Left lung (tissue), 10 donors: ENCODE data around the gene REC8. TPM values are rescaled to one million over a fixed set of nuclear protein-coding genes. Genes with fewer than 3 reads are reported as not detected.

Source experiments
- ATAC-seq: fragments of 200-7000 bp; cut with Tn5 transposase; one replicate; pipeline ENCODE4 v1.9.1; 2020; ENCODE audit warnings: moderate library complexity
- DNase-seq, 4 donors: peaks; one replicate each; pipeline ENCODE4 v3.0.0-alpha.2; 2013 to 2020
- H3K27ac ChIP-seq, 2 donors: fragments of 200-600 bp; sonication (generic) in 1 of 2; one replicate each; pipeline versions ENCODE4 v1.5.0 to v1.8.0; 2020 to 2021
- H3K27me3 ChIP-seq, 2 donors: fragments of 200-600 bp; sonication (generic) in 1 of 2; one replicate each; pipeline versions ENCODE4 v1.5.0 to v1.8.0; 2020 to 2021
- H3K36me3 ChIP-seq, 2 donors: fragments of 200-600 bp; sonication (generic) in 1 of 2; one replicate each; pipeline versions ENCODE4 v1.5.0 to v1.8.0; 2020 to 2021
- H3K4me1 ChIP-seq, 2 donors: fragments of 200-600 bp; one replicate each; pipeline ENCODE4 v1.8.0; 2021
- H3K4me3 ChIP-seq, 2 donors: fragments of 200-600 bp; sonication (generic) in 1 of 2; one replicate each; pipeline versions ENCODE4 v1.5.0 to v1.8.0; 2020 to 2021; ENCODE audit warnings: mild to moderate bottlenecking in 1 of 2
- H3K9me3 ChIP-seq, 2 donors: fragments of 200-600 bp; sonication (generic) in 1 of 2; one replicate each; pipeline versions ENCODE4 v1.5.0 to v1.8.0; 2020 to 2021
- CTCF ChIP-seq, 2 donors: fragments of 200-600 bp; sonication (generic) in 1 of 2; IDR thresholded peaks; one replicate each; pipeline versions ENCODE4 v1.5.0 to v1.8.0; 2021; ENCODE audit warnings: antibody characterized with exemption in 2 of 2
- intact Hi-C, 2 donors: fragments of 100-400 bp; cut with DNase I; formaldehyde crosslinking; loops; one replicate each; pipeline versions ENCODE4 v1.11.2 to v1.14.2; 2022
- polyA plus RNA-seq, 6 donors: library from polyadenylated mRNA; unstranded; fragments of 120-200 nt; gene quantifications; one replicate each; pipeline ENCODE4 v1.2.1, GENCODE V29; 2013; ENCODE audit not compliant: insufficient read length in 6 of 6
- total RNA-seq, 2 donors: library from RNA; stranded (reverse); fragmentation: NEBNext Ultra II Directional; extraction: Animal tissue kit (Norgen Biotek cat#: 25700); gene quantifications; one replicate each; pipeline ENCODE4 v1.2.1, GENCODE V29; 2021
- donor health status: DM: no; HTN: yes; CAD: no.
- donor health status: DM: no; HTN: no; CAD: no.

REC8 gene
- total and polyA plus RNA-seq, 8 donors: 27.0 to 66.0 (median 42.0) TPM

GRCh38 chr14:24157331-24157730 is 14.5 kb upstream of the REC8 start:
- Histone ChIP-seq H3K27ac (no peak overlapping the region), H3K9me3 (no peaks in the 10 kb centered on the region), H3K4me3 (no peak overlapping the region), H3K4me1 (peaks cover 6 to 15% of the 10 kb centered on the region in 2 donors), H3K27me3 (no peaks in the 10 kb centered on the region), H3K36me3 (peaks cover 0 to 86% of the 10 kb centered on the region in 2 donors)
- ATAC-seq (no peak), DNase-seq (peak in 1 of 4 donors; percentile 51)
- no peak for TF ChIP-seq CTCF (IDR thresholded peaks at IDR 0.05)
- intact Hi-C loops: no loop called here

DNA sequence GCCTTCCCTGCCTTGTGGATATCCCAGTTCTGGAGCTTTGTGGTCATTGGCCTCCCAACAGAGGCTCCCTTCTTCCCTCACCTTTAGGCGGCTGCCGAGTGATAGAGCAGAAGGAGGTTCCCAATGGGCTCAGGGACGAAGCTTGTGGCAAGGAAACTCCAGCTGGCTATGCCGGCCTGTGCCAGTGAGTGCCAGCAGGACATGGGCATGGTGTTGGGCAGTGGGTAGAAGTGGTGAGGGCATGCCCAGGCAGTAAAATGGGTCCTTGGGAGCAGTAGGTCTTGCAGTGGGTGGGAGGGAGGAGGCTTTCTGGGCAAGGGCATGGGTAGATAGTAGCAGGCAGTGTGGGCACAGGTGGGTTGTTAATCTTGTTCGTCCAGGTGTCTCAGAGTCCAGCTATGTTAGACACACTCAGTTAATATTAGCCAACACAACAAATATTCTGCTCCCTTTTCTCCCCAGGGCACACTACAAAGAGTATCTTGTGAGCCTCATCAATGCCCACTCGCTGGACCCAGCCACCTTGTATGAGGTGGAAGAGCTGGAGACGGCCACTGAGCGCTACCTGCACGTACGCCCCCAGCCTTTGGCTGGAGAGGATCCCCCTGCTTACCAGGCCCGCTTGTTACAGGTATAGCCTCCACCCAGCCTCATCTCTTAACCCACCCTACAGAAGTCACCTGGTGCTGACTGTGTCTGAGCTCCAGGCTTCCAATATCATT is 11.9 kb upstream of the REC8 start:
- peak overlapping the region in 1 of 2 donors; percentile 96 for H3K27ac ChIP-seq
- ATAC-seq (no peak), DNase-seq (peak in 1 of 4 donors; percentile 59)
- no peak for TF ChIP-seq CTCF (IDR thresholded peaks at IDR 0.05)
- H3K9me3 ChIP-seq: no peaks in the 10 kb centered on the region
- H3K36me3 ChIP-seq: peaks cover 0 to 86% of the 10 kb centered on the region in 2 donors
- no peak overlapping the region for H3K4me3 ChIP-seq
- intact Hi-C loops: no loop called here
- peaks cover 14 to 40% of the 10 kb centered on the region in 2 donors for H3K4me1 ChIP-seq
- H3K27me3 ChIP-seq: no peaks in the 10 kb centered on the region

GRCh38 chr14:24160499-24160849 is 11.4 kb upstream of the REC8 start:
- Histone ChIP-seq H3K27me3 (no peaks in the 10 kb centered on the region), H3K4me1 (peaks cover 14 to 45% of the 10 kb centered on the region in 2 donors), H3K4me3 (no peak overlapping the region), H3K9me3 (no peaks in the 10 kb centered on the region), H3K27ac (peak overlapping the region; percentile 93 to 96), H3K36me3 (peaks cover 0 to 86% of the 10 kb centered on the region in 2 donors)
- ATAC-seq (no peak), DNase-seq (no peak)
- intact Hi-C loops: no loop called here
- no peak for TF ChIP-seq CTCF (IDR thresholded peaks at IDR 0.05)

DNA sequence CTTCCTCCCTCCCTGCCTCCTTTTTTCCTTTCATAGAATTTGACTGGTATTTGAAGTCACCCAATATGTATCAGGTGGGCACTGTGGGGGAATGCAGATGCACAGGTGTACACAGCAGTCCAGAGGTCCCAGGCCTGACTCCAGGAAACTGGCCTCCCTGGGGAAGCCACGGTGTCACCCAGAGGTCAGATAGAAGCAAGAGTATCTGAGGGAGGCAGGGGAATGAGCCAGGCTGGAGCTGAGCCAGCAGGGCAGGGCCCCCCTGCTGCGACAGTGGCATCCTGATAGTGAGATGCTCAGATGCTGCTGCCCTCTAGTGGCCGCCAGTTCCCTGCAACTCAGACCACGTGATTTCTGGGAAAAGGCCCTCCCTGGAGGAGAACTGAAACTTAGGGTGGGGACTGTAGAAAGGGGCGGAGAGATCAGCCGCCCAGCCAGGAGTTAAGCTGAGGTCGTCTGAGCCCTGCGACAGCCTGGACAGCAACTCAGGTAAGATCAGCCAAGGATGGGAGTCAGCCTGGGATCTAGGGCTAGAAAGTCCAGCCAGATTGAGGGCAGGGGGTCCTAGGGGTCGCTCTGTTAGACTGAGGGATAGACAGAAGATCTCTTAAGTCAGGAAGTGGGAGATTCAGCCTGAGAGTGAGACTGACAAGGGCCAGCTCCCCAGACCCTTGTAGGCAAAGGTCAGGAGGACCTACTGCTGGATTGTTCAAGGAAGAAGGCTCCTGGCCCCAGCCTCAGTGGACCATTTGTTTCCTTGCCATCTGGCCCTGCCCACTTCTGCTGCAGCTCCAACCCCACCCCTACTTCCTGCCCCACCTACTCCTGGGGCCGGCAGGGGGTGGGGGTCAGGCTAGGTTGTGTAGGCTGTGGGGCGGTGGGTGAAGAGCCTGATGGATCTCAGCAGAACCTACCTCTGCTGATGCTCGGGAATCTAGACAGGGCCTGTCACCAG is 10.8 kb upstream of the REC8 start, which contains the start of gene IRF9:
Gene IRF9 (plus strand): TSS at position 416 of the 955 bp plus-strand sequence. CDS start 880 bp downstream, outside the sequence.
- peak; percentile 94 to 96 for TF ChIP-seq CTCF (IDR thresholded peaks at IDR 0.05)
- Histone ChIP-seq H3K4me3 (peak within 1 kb of the TSS; percentile 80 to 87), H3K27me3 (no peaks in the 10 kb centered on the region), H3K36me3 (peaks cover 0 to 86% of the 10 kb centered on the region in 2 donors), H3K9me3 (no peaks in the 10 kb centered on the region), H3K4me1 (peaks cover 14 to 51% of the 10 kb centered on the region in 2 donors), H3K27ac (peak within 1 kb of the TSS; percentile 93 to 96)
- ATAC-seq (peak; percentile 96), DNase-seq (peak; percentile 91 to 95 (median 94))
- intact Hi-C loops: no loop called here

- ATAC-seq (no peak), DNase-seq (peak in 1 of 4 donors; percentile 53)
- Histone ChIP-seq H3K9me3 (no peaks in the 10 kb centered on the region), H3K4me1 (peaks cover 14 to 61% of the 10 kb centered on the region in 2 donors), H3K27ac (peak overlapping the region in 1 of 2 donors; percentile 96), H3K4me3 (peak overlapping the region; percentile 80 to 87), H3K36me3 (peaks cover 0 to 86% of the 10 kb centered on the region in 2 donors), H3K27me3 (no peaks in the 10 kb centered on the region)
- intact Hi-C loops: no loop called here
- no peak for TF ChIP-seq CTCF (IDR thresholded peaks at IDR 0.05)
These were observed 9.8 kb upstream of the REC8 start for GRCh38 chr14:24162093-24162492.
